ENCODE data around the gene CAMTA1.

- TF ChIP-seq CTCF (IDR thresholded peaks at IDR 0.05; ENCODE audit: borderline replicate concordance, extremely low read depth, low read length, poor library complexity, severe bottlenecking) (no peak), EZH2 (IDR thresholded peaks at IDR 0.05; ENCODE audit: borderline replicate concordance, low read depth, low read length, severe bottlenecking) (no peak)
These were observed 483.7 kb downstream of the CAMTA1 start for GRCh38 chr1:7268983-7269382.

All from DND-41 (cell line).